Central memory CD8-positive, alpha-beta T cell (primary cell): Measurements from ENCODE around the gene ATP5F1D.
A peak's percentile ranks its signal among the peaks of the same experiment; 100 is the strongest.

Experiments
- ATAC-seq: fragments of 150-1000 bp; cut with Tn5 transposase; replicated peaks from 2 replicates; pipeline ENCODE4 v1.10.0; 2022; ENCODE audit warnings: mild to moderate bottlenecking, moderate FRiP score, moderate number of reproducible peaks; ENCODE audit not compliant: poor library complexity, severe bottlenecking; ENCODE audit errors: extremely low read depth
- DNase-seq, 2 donors: peaks; one replicate each; pipeline ENCODE4 v3.0.0; 2021; ENCODE audit warnings: low spot score in 2 of 2
- H3K27ac Mint-ChIP-seq: one replicate; pipeline ENCODE4 v1.8.0; 2022; ENCODE audit warnings: low read depth, mild to moderate bottlenecking, moderate library complexity, mixed read lengths
- H3K27me3 Mint-ChIP-seq: one replicate; pipeline ENCODE4 v1.8.0; 2022; ENCODE audit warnings: mixed read lengths
- H3K36me3 Mint-ChIP-seq: one replicate; pipeline ENCODE4 v1.8.0; 2022; ENCODE audit warnings: mild to moderate bottlenecking, moderate library complexity, mixed read lengths; ENCODE audit not compliant: insufficient read depth
- H3K4me1 Mint-ChIP-seq: one replicate; pipeline ENCODE4 v1.8.0; 2022; ENCODE audit warnings: mixed read lengths
- H3K4me3 Mint-ChIP-seq: one replicate; pipeline ENCODE4 v1.8.0; 2022; ENCODE audit warnings: mild to moderate bottlenecking, moderate library complexity, mixed read lengths
- H3K9me3 Mint-ChIP-seq: one replicate; pipeline ENCODE4 v1.8.0; 2022; ENCODE audit warnings: mixed read lengths

Gene ATP5F1D

GRCh38 chr19:1257475-1258162, 16.1 kb downstream of the ATP5F1D start:
- peaks cover 45% of the 10 kb centered on the region for H3K4me1 Mint-ChIP-seq
- H3K27me3 Mint-ChIP-seq, result no peaks in the 10 kb centered on the region
- no peaks in the 10 kb centered on the region for H3K9me3 Mint-ChIP-seq
- ATAC-seq (no peak), DNase-seq (no peak)
- peaks cover 77% of the 10 kb centered on the region for H3K36me3 Mint-ChIP-seq
- peak overlapping the region; percentile 95 for H3K4me3 Mint-ChIP-seq
- H3K27ac Mint-ChIP-seq, result peak overlapping the region; percentile 100

GRCh38 chr19:1258163-1258492, 16.6 kb downstream of the ATP5F1D start:
- Mint-ChIP-seq H3K4me1 (peaks cover 50% of the 10 kb centered on the region), H3K36me3 (peaks cover 73% of the 10 kb centered on the region), H3K27me3 (no peaks in the 10 kb centered on the region), H3K4me3 (peak overlapping the region; percentile 95), H3K27ac (peak overlapping the region; percentile 100), H3K9me3 (no peaks in the 10 kb centered on the region)
- ATAC-seq (no peak), DNase-seq (no peak)

- Mint-ChIP-seq H3K4me1 (peaks cover 48% of the 10 kb centered on the region), H3K27me3 (no peaks in the 10 kb centered on the region), H3K9me3 (no peaks in the 10 kb centered on the region), H3K36me3 (peaks cover 67% of the 10 kb centered on the region), H3K27ac (peak overlapping the region; percentile 100), H3K4me3 (peak overlapping the region; percentile 95)
- no peak for DNase-seq
- ATAC-seq, result peak; percentile 5
Observed at GRCh38 chr19:1258707-1259205, 17.2 kb downstream of the ATP5F1D start.

GRCh38 chr19:1259206-1259875, 17.8 kb downstream of the ATP5F1D start:
- H3K27me3 Mint-ChIP-seq, result no peaks in the 10 kb centered on the region
- H3K36me3 Mint-ChIP-seq, result peaks cover 67% of the 10 kb centered on the region
- peak; percentile 40 for ATAC-seq
- H3K27ac Mint-ChIP-seq, result peak overlapping the region; percentile 100
- H3K4me3 Mint-ChIP-seq, result peak overlapping the region; percentile 95
- H3K9me3 Mint-ChIP-seq, result no peaks in the 10 kb centered on the region
- H3K4me1 Mint-ChIP-seq, result peaks cover 48% of the 10 kb centered on the region
- DNase-seq, result peak; percentile 61 to 68

GRCh38 chr19:1259876-1260748, 18.6 kb downstream of the ATP5F1D start:
- H3K4me1 Mint-ChIP-seq, result peaks cover 55% of the 10 kb centered on the region
- DNase-seq, result no peak
- H3K9me3 Mint-ChIP-seq, result no peaks in the 10 kb centered on the region
- peak; percentile 10 for ATAC-seq
- peak overlapping the region; percentile 95 for H3K4me3 Mint-ChIP-seq
- peak overlapping the region; percentile 100 for H3K27ac Mint-ChIP-seq
- peaks cover 59% of the 10 kb centered on the region for H3K36me3 Mint-ChIP-seq
- no peaks in the 10 kb centered on the region for H3K27me3 Mint-ChIP-seq

GRCh38 chr19:1260749-1261537, 19.4 kb downstream of the ATP5F1D start:
- H3K36me3 Mint-ChIP-seq, result peaks cover 54% of the 10 kb centered on the region
- H3K27me3 Mint-ChIP-seq, result no peaks in the 10 kb centered on the region
- peaks cover 60% of the 10 kb centered on the region for H3K4me1 Mint-ChIP-seq
- H3K4me3 Mint-ChIP-seq, result peak overlapping the region; percentile 95
- peak overlapping the region; percentile 100 for H3K27ac Mint-ChIP-seq
- no peaks in the 10 kb centered on the region for H3K9me3 Mint-ChIP-seq
- DNase-seq (peak; percentile 87 to 97), ATAC-seq (peak; percentile 79)

GRCh38 chr19:1261538-1261797, 19.9 kb downstream of the ATP5F1D start:
- Mint-ChIP-seq H3K4me1 (peaks cover 62% of the 10 kb centered on the region), H3K27ac (peak overlapping the region; percentile 100)

GRCh38 chr19:1261798-1262622, 20.5 kb downstream of the ATP5F1D start:
- DNase-seq (peak in 1 of 2 donors; percentile 44), ATAC-seq (no peak)
- Mint-ChIP-seq H3K27me3 (no peaks in the 10 kb centered on the region), H3K27ac (peak overlapping the region; percentile 100), H3K4me1 (peaks cover 62% of the 10 kb centered on the region), H3K9me3 (no peaks in the 10 kb centered on the region), H3K4me3 (peak overlapping the region; percentile 95), H3K36me3 (peaks cover 46% of the 10 kb centered on the region)

More at GRCh38 chr19:1261538-1261797, 19.9 kb downstream of the ATP5F1D start:
- Mint-ChIP-seq H3K9me3 (no peaks in the 10 kb centered on the region), H3K36me3 (peaks cover 50% of the 10 kb centered on the region), H3K27me3 (no peaks in the 10 kb centered on the region), H3K4me3 (peak overlapping the region; percentile 95)
- no peak for DNase-seq
- ATAC-seq, result peak; percentile 1

GRCh38 chr19:1262623-1263123, 21.1 kb downstream of the ATP5F1D start:
- no peaks in the 10 kb centered on the region for H3K9me3 Mint-ChIP-seq
- peak overlapping the region; percentile 95 for H3K4me3 Mint-ChIP-seq
- ATAC-seq (no peak), DNase-seq (no peak)
- H3K27ac Mint-ChIP-seq, result peak overlapping the region; percentile 100
- H3K36me3 Mint-ChIP-seq, result peaks cover 41% of the 10 kb centered on the region
- no peaks in the 10 kb centered on the region for H3K27me3 Mint-ChIP-seq
- H3K4me1 Mint-ChIP-seq, result peaks cover 64% of the 10 kb centered on the region

- Mint-ChIP-seq H3K4me3 (peak overlapping the region; percentile 95), H3K4me1 (peaks cover 64% of the 10 kb centered on the region), H3K9me3 (no peaks in the 10 kb centered on the region), H3K27me3 (no peaks in the 10 kb centered on the region), H3K36me3 (peaks cover 36% of the 10 kb centered on the region), H3K27ac (peak overlapping the region; percentile 100)
- no peak for DNase-seq
- ATAC-seq, result no peak
Observed at GRCh38 chr19:1263188-1263587, 21.6 kb downstream of the ATP5F1D start.

- H3K4me1 Mint-ChIP-seq, result peaks cover 61% of the 10 kb centered on the region
- DNase-seq (no peak), ATAC-seq (no peak)
Observed at GRCh38 chr19:1264801-1265614, 23.5 kb downstream of the ATP5F1D start.

More at GRCh38 chr19:1264801-1265614, 23.5 kb downstream of the ATP5F1D start:
- H3K4me3 Mint-ChIP-seq, result peak overlapping the region; percentile 58
- H3K27ac Mint-ChIP-seq, result peak overlapping the region; percentile 25
- no peaks in the 10 kb centered on the region for H3K27me3 Mint-ChIP-seq
- peaks cover 32% of the 10 kb centered on the region for H3K36me3 Mint-ChIP-seq
- no peaks in the 10 kb centered on the region for H3K9me3 Mint-ChIP-seq
